GM04503 (cell line): Measurements from ENCODE around the gene CEP120.
"Not testable (repeated sequence)": the region's sequence is repeated elsewhere in the genome, so short reads cannot be mapped to it uniquely, and the experiment has no call there.

Source experiments
- DNase-seq: peaks from one replicate; pipeline ENCODE4 v3.0.0-alpha.2; 2012; ENCODE audit warnings: low read depth

Gene CEP120

DNA sequence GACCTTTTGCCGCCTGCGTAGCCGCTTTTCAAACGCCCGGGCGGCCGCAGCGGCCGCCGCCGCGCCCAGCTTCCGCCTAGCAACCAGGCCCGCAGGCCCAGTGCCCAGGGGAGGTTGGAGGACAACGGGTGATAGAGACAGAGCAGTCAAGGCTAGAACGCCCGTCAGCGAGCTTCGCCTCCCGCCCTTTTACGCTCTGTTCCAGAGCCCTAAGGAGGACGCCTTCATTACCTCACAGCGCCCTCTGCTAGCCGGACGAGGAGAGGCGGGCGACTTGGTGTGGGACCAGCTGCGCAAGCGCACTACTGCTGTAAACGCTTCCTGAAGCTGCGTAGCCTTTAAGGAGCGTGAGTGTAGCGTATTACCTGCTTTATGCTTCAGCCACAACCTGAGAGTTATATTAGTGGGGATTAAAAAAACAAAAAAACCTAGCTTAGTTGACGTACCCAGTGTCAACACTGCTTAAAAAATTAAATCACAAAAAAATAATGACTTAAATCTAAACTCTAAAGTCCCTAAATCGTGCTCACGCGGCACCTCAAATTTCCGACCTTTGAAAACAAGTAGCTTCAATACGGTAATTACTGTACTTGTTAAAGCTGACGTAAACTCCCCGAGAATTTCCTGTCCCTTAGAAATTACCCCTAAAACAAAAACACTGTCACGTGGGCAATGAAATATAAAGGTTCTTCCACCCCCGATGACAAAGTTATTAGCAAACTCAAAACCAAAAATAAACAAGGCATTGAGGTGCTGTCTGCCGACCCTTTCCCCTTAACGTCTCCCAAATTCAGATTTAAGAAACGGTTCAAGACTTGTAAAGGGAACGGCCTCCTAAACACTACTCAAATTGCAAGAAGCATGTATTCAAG is at the start of gene CEP120:
Gene CEP120 (minus strand): TSS at position 126 of the 872 bp plus-strand sequence. CDS start 405 bp downstream, outside the sequence.
- peak; percentile 94 for DNase-seq

DNA sequence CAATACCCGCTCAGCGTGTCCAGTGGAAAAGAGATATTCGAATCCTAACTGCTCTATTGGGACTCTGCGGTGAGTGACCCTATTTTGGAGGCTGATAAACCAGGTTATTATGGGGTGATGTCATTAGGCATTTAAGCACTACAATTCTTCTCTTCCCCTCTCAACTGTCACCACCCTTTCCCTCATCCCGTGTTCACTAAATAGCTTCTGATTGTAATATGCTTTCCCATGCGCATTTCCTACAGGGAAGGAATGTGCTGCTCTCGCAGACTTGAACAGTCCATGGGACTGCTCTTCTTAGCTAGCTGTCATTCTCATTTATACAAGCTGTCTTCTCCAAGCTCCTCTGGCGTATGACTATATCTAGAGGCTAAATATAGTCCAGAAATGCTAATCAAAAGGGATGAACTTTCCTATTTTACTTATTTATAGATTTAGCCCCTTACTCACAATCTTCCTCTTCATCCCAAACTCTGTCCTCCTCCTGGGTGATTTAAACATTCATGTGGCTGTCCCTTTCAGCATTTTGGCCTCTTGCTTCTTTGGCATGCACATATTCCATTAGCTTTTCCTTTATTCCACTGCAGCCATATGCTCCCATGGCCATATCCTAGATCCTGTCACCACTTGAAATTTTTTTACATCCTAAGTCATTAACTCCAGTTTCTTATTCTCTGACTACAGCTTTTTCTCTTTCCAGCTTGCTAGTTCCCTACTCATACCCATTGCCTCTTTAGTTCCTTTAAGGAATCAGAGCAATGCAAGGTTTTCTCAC is 49.1 kb upstream of the CEP120 start:
- no peak for DNase-seq

DNA sequence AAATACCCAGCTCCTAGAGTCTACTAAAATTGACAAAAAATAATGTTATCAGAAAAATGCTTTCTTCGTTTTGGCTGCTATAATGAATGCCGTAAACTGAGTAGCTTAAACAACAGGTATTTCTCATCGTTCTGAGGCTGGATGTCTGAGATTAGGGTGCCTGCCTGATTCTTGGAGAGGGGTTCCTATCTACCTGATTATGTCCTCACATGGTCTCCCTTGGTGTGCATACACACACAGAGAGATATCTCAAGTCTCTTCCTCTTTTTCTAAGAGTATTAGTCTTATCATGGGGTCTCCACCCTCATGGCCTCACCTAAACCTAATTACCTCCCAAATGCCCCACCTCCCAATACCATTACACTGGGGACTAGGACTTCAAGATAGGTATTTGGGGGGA is 48.2 kb upstream of the CEP120 start:
- no peak for DNase-seq

DNA sequence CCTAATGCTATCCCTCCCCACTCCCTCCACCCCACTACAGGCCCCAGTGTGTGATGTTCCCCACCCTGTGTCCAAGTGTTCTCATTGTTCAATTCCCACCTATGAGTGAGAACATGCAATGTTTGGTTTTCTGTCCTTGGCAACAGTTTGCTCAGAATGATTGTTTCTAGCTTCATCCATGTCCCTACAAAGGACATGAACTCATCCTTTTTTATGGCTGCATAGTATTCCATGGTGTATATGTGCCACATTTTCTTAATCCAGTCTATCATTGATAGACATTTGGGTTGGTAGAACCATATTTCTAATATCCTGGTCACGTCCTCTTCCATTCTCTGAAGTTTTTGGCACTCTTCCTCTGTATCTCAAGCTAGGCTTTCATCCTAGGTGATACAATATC is 43.6 kb upstream of the CEP120 start:
- not testable (repeated sequence) for DNase-seq

DNA sequence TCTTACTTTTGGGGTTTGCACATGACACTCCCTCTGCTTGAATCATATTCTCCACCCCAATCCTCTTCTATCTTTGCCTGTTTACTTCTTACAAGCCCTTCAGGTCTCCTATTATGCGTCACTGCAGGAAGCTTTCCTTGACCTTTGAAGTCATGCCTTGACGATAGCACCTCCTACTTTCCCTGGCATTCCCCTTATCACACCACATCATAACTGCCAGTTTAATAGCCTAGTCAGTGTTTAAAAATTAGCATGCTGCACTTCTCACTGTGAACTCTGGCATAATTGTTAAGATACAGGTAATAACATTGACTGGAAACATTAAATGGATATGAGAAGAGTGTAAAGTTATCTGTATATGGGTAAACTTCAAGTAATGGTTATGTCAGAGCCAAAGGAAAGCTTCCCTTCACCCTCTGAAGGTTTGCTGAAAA is 37.1 kb upstream of the CEP120 start:
- DNase-seq: no peak

DNA sequence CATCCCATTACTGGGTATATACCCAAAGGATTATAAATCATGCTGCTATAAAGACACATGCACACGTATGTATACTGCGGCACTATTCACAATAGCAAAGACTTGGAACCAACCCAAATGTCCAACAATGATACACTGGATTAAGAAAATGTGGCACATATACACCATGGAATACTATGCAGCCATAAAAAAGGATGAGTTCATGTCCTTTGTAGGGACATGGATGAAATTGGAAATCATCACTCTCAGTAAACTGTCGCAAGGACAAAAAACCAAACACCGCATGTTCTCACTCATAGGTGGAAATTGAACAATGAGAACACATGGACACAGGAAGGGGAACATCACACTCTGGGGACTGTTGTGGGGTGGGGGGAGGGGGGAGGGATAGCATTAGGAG is 35.8 kb upstream of the CEP120 start:
- DNase-seq: not testable (repeated sequence)

DNA sequence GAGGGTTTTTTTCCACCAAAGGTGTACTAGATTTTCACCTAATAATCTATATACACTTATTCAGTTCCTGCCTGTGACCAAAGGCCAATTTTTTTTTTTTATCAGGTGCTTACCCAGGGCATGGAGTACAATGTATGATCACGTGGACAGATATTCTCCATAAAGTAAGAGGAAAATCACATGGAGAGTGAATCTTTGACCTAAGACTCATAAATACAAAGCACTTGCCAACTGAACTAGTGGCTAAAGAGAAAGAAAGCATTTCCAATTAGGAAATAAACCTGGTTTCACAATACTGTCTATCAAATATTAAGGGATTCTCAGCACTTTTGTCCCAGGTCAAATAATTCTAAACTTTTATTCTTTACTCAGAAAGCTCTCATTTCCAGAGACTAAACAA is 33.0 kb upstream of the CEP120 start:
- no peak for DNase-seq

DNA sequence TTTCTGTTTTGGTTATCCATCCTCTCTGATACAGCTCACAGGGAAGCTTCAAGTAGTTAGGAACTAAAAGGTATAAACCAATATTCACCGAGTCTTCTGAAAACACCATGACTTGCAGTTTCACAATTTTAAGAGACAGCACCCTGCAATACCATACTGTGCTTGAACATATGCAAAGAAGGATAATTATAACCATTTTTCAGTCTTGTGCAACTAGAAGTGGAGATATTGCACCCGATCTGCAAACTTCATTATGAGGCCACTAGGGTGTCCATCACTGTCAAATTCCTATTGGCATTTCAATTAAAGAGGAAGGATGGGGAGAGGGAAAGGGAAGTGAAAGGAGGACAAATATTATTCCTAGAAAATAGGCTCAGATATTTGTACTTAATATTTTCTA is 32.4 kb upstream of the CEP120 start:
- no peak for DNase-seq

DNA sequence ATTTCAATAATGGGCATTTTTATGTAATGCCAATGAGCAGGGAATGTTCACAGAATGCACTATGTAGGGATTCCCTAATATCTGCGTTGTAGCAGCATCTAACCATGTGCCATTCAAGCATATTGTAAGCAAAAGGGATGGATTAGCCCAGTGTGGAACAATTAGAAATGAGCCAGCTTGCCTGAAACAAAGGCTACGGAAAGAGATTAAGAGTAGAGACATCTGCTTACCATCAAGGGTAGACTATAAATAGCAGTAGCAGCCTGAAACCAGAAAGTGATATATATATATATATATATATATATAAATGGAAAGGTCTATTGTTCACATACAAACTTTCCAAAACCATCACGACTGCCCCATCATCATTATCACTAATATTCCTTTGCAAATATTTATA is 31.9 kb upstream of the CEP120 start:
- no peak for DNase-seq

DNA sequence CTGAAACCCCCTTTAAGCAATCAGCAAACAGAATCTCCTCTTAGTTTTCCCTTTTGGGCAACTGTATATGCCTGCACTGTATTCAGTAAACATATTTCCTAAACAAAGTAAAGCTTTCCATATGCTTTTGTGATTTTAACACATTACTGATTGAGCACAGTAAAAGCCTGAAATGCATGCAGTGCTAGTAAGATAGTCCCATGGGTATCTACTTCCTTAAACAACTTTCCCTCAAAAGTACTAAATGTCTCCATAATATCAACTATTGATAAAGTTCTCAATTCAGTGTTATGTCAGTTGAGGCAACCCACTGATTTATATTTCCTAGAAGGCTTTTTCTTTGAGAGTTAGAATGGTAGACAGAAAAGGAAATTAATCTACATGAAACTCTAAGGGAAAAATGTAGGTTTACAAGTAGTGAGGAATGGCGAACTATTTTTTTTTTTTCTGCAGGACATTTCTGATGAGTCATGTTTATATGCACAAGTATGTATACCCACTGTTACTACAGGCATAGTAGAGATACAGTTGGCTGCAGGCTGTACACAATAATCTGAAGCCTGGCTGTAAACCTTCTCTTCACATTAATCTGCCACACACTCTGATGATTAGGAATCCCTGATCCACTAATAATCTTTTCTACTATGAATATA is 31.2 kb upstream of the CEP120 start:
- DNase-seq: no peak

DNA sequence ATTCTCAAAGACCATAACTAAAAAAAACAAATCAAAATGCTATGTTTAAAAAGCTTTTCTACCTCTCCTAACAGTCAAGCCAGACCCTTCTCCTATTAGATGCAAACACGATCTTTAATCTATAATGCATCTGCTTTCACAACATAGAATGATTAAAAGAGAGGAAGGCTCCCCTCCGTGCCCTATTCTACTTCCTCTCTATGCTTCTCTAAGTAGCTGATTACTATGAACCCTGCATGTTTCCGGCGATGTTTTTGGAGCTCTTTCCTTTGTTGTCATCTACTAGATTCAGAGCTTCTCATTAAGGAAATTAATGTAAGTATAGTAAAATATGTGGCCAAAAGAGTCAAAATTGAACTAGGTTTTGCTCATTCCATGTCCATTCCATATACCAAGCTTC is 29.2 kb upstream of the CEP120 start:
- DNase-seq: no peak

DNA sequence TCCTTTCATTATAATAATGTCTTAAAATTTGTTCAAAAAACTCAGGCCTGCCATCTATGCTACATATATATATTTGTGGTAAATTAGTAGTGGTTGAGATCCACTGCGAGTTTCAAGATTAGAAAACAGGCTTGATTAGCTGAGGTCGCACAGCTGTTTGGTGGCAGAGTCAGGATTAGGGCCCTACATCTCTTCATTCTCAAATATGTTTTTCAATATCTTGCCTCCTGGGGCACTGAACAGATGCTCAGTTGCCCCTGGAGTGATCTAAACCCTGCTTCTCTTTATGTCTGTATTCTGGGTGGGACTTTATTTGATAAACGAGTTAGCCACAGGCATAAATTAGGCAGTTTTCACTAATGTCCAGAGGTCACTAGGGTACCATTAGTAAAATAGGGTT is 27.8 kb upstream of the CEP120 start:
- no peak for DNase-seq

DNA sequence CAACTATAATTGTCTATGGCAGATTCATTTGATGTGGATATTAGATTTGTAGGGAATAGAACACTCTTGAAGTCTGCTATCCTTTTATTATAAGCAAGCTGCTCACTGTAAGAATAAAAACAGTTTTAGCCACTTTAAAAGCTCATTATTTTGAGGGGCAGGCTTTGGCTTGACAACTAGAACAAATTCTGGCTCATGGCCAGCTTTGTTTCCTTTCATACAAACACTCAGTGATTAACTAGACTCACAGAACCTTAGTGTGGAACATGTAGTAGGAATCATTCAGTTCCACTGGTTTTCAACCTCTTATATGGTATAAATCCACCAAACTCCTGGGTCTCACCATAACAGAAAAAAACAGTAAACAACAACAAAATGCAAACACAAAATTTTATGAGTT is 27.4 kb upstream of the CEP120 start:
- no peak for DNase-seq

DNA sequence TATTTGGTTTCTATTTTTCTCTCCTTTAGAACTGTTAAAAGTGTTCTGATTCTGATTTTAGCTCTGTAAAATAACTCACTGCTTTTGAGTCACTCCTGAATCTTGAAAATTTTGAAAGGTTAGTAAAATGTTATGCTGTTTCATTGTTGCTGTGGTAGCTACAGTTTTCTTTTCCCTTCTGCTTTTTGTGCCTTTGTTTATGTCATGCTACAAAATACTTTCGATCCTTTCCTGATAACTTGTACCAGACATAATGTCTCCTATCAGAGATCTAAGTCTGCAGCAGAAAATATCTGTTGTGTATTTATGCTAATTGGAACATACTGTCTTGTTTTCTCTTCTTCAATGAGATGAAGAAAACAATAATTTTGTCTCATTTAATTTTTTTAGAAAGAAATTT is 26.9 kb upstream of the CEP120 start:
- no peak for DNase-seq

DNA sequence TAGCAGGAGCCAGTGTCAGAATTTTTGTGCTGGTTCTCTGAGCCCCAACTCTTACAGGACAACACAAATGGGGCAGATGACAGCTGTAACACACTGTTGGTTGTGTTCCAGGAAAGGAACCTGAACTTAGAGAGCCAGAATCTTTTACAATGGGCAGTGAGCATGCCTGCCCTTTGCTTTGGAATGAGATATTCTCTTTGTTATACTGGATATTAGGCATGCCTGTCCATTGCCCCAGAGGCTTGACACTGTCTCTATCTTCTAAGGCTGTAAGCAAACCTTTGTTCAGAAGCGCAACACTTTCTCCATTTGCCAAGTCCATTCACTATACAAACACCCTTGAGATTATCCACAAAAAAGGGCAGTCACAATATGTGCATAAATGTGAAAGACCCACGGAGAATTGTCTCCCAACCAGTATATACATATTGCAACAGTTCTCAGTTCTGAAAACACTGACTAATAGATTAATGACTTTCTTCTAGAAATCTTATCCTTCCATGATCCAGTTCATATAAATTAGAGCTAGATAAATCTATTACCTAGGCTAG is 26.3 kb upstream of the CEP120 start:
- DNase-seq: no peak

DNA sequence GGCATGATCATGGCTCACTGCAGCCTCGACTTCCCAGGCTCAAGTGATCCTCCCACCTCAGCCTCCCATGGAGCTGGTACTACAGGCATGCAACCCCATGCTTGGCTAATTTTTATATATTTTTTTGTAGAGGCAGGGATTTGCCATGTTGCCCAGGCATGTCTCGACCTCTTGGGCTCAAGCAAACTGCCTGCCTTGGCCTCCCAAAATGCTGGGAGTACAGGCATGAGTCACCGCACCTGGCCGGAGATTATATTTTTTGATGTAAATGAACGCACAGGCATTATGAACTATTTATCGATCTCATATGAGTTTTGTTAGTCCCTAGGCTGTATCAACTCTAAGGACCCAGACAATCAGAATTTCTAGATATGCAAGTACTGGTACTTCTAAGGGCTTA is 25.5 kb upstream of the CEP120 start:
- no peak for DNase-seq

DNA sequence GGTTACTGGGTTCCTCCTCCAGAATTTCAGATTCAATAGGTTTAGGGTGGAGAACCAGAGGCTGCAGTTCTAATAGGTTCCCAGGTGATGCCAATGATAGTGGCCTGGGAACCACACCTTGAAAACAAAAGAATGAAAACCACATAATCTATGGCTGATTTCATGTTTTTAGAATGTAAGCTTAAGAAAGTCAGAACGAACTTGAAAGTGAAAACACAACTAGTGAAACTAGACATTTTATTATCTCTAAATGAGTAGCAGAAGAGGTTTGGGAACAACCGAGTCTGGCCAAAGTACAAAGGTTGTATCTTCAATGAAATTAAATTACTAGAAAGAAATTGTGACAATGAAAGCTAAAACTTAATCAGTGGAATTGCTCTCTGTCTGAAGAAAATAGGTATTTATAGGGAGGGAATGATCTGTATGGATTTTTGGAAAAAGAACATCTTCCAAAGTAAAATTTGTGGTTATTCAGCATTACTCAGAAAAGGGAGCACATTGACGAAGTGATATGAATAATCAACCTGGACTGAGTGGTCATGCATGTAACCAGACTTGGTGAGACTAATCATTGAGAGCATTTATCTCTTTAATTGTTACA is 24.9 kb upstream of the CEP120 start:
- no peak for DNase-seq

DNA sequence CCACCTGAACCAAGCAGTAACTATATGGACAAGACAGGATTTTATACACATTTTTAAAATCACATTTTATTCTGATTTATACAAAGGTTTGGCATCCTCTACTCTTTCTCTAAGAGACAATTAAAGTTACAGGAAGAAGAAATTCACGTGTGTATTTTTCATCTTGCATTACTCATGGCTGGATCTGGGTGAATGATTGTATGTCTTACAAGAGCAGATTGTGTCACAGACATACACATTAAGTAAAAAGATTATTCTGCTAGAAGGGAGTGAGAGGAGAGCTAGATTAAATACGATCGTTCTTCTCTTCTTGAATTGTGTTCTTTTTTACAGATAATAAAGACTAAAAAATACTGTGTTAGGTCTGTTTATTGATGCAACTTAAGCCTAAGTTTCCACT is 20.8 kb upstream of the CEP120 start:
- no peak for DNase-seq

DNA sequence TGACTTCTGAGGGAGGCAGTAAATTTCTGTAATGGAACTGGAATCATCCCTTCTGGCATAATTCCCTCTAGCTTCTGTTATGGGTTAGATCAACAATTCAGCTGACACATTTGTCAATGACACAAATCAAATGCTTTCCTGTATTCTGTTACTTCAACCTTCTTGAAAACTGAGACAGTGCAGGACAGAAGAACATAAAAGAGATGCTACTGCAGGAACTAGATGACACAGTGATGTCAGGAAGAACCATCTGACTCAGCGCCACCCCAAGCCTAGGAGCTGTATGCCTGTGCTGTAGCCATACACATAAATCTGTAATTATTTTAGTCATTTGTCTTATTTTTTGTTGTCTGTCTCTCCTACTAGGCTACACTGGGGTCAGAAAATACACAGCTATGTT is 18.2 kb upstream of the CEP120 start:
- no peak for DNase-seq

DNA sequence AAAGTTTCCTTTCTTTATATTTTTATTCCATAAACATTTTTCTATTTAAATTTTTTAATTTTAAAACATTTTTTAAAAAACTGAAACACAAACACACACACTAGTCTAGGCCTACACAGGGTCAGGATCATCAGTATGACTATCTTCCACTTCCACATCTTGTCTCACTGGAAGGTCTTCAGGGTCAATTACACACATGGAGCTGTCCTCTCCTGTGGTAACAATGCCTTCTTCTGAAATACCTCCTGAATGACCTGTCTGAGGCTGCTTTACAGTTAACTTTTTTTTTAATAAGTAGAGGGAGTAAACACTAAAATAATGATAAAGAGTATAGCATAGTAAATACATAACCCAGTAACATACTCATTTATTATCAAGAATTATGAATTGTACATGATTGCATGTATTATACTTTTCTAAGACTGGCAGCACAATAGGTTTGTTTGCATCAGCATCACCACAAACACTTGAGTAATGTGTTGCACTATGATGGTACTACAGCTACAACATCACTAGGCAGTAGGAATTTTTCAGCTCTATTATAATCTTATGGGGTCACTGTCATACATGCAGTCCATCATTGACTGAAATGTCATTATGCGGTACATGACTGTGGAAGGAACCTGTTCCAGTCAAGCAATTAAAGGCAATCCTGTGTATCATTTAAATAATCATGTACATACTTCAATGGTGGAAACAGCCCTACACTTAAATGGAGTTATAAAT is 17.4 kb upstream of the CEP120 start:
- DNase-seq: no peak

DNA sequence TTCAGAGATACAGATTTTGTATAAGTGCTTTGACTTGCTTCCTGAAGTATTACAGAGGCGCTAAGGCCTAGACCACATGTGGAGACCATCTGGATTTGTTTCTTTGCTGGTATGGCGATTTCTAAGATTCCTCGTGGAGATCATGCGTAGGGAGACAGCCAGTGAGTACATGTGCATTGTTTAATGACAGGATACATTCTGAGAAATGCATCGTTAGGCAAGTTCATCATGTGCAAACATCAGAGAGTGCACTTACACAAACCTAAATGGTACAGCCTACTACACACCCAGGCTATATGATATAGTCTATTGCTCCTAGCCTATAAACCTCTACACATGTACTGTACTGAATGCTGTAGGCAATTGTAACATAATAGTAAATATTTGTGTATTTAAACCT is 16.5 kb upstream of the CEP120 start:
- DNase-seq: no peak
